ENCODE data around the gene PNMA6E.

- TF ChIP-seq POLR2A (IDR thresholded peaks at IDR 0.05; ENCODE audit: low read depth, low read length) (no peak), TAF1 (IDR thresholded peaks at IDR 0.05; ENCODE audit: low read depth, low read length) (no peak), POLR2AphosphoS5 (IDR thresholded peaks at IDR 0.05; ENCODE audit: low read depth, low read length) (no peak), POU2F2 (IDR thresholded peaks at IDR 0.05; ENCODE audit: low read depth, low read length) (no peak), PAX5 (IDR thresholded peaks at IDR 0.05; ENCODE audit: insufficient read depth, low read length, severe bottlenecking) (no peak), SPI1 (IDR thresholded peaks at IDR 0.05; ENCODE audit: low read depth, low read length) (no peak)
Measured at GRCh38 chrX:153410373-153410772, 9.2 kb upstream of the PNMA6E start.

Data from GM12891 (cell line).